Epithelial cell of esophagus (primary cell): ENCODE data around the gene NPFFR1.

Experiments used
- DNase-seq: peaks from one replicate; pipeline ENCODE4 v3.0.0; 2010; ENCODE audit warnings: low read depth
- H3K4me3 ChIP-seq: 2 replicates; pipeline ENCODE4 v1.5.1; 2011; ENCODE audit warnings: mild to moderate bottlenecking, low read length, control low read depth
- CTCF ChIP-seq: IDR thresholded peaks from 2 replicates; pipeline ENCODE4 v1.5.1; 2011; ENCODE audit warnings: low read depth, mild to moderate bottlenecking, low read length, control low read depth, inconsistent platforms; ENCODE audit not compliant: insufficient read depth; ENCODE audit errors: missing control alignments

Gene NPFFR1

GRCh38 chr10:70274643-70275042, 9.2 kb downstream of the NPFFR1 start:
- no peak for DNase-seq

GRCh38 chr10:70272925-70273316, 10.9 kb downstream of the NPFFR1 start:
- H3K4me3 ChIP-seq = no peak overlapping the region
- DNase-seq = peak; percentile 48
- TF ChIP-seq CTCF = peak; percentile 21

More at GRCh38 chr10:70274643-70275042, 9.2 kb downstream of the NPFFR1 start:
- no peak overlapping the region for H3K4me3 ChIP-seq
- TF ChIP-seq CTCF = no peak

GRCh38 chr10:70271996-70272924, 11.5 kb downstream of the NPFFR1 start:
- DNase-seq = no peak
- TF ChIP-seq CTCF = no peak
- H3K4me3 ChIP-seq = no peak overlapping the region

- DNase-seq = no peak
- no peak for TF ChIP-seq CTCF
- no peak overlapping the region for H3K4me3 ChIP-seq
These were observed 12.9 kb downstream of the NPFFR1 start for GRCh38 chr10:70270952-70271351.

GRCh38 chr10:70269741-70270140, 14.1 kb downstream of the NPFFR1 start:
- no peak overlapping the region for H3K4me3 ChIP-seq
- no peak for TF ChIP-seq CTCF
- no peak for DNase-seq

GRCh38 chr10:70268376-70268775, 15.4 kb downstream of the NPFFR1 start:
- no peak overlapping the region for H3K4me3 ChIP-seq
- no peak for DNase-seq
- no peak for TF ChIP-seq CTCF
